Loucy (cell line): ENCODE results near the gene MIA.

Experiments
- H2AFZ ChIP-seq: fragments of 200-600 bp; sonication (generic); 2 replicates; pipeline ENCODE4 v1.6.0; 2016; ENCODE audit warnings: antibody characterized with exemption, mild to moderate bottlenecking, low read length, moderate library complexity
- H3F3A ChIP-seq: fragments of 200-600 bp; 2 replicates; pipeline ENCODE4 v1.6.0; 2016; ENCODE audit warnings: antibody characterized with exemption, low read depth, mild to moderate bottlenecking
- H3K27me3 ChIP-seq: fragments of 200-600 bp; sonication (generic); 2 replicates; pipeline ENCODE4 v1.6.1; 2014; ENCODE audit warnings: low read length, mild to moderate bottlenecking; ENCODE audit not compliant: insufficient read depth, poor library complexity, severe bottlenecking
- H3K36me3 ChIP-seq: fragments of 200-600 bp; sonication (generic); 2 replicates; pipeline ENCODE4 v1.6.1; 2016; ENCODE audit warnings: low read length; ENCODE audit not compliant: insufficient read depth
- H3K4me1 ChIP-seq: fragments of 200-600 bp; sonication (generic); 2 replicates; pipeline ENCODE4 v1.5.1; 2014; ENCODE audit warnings: low read length, mild to moderate bottlenecking; ENCODE audit not compliant: insufficient read depth, poor library complexity, severe bottlenecking
- H3K4me2 ChIP-seq: fragments of 200-600 bp; sonication (generic); 2 replicates; pipeline ENCODE4 v1.6.0; 2014; ENCODE audit warnings: antibody characterized with exemption, low read length, low read depth, mild to moderate bottlenecking; ENCODE audit not compliant: poor library complexity, severe bottlenecking
- H3K4me3 ChIP-seq: fragments of 200-600 bp; sonication (generic); 2 replicates; pipeline ENCODE4 v1.5.1; 2014; ENCODE audit warnings: low read length, mild to moderate bottlenecking, mixed read lengths; ENCODE audit not compliant: poor library complexity, severe bottlenecking
- H3K79me2 ChIP-seq: fragments of 200-600 bp; sonication (generic); 2 replicates; pipeline ENCODE4 v1.6.1; 2014; ENCODE audit warnings: low read length; ENCODE audit not compliant: insufficient read depth
- H3K9ac ChIP-seq: fragments of 200-600 bp; sonication (generic); 2 replicates; pipeline ENCODE4 v1.6.0; 2014; ENCODE audit warnings: mild to moderate bottlenecking, low read depth, low read length, moderate library complexity; ENCODE audit not compliant: poor library complexity, severe bottlenecking
- H3K9me2 ChIP-seq: fragments of 200-600 bp; sonication (generic); replicated peaks from 2 replicates; pipeline ENCODE4 v1.6.1; 2016; ENCODE audit warnings: low read depth, low read length, mixed read lengths
- H3K9me3 ChIP-seq: fragments of 200-600 bp; sonication (generic); 2 replicates; pipeline ENCODE4 v1.6.1; 2014; ENCODE audit warnings: mild to moderate bottlenecking, antibody characterized with exemption, low read length, low read depth; ENCODE audit not compliant: insufficient read depth
- H4K20me1 ChIP-seq: fragments of 200-600 bp; sonication (generic); 2 replicates; pipeline ENCODE4 v1.6.0; 2014; ENCODE audit warnings: antibody characterized with exemption, low read length, mild to moderate bottlenecking; ENCODE audit not compliant: insufficient read depth, poor library complexity, severe bottlenecking
- EZH2phosphoT487 ChIP-seq: fragments of 200-600 bp; IDR thresholded peaks from 2 replicates; pipeline ENCODE4 v1.6.1; 2018; ENCODE audit warnings: antibody characterized with exemption, mild to moderate bottlenecking, moderate library complexity, borderline replicate concordance
- TF ChIP-seq, protein P1 (sequence below): fragments of 200-600 bp; sonication (generic); conservative IDR thresholded peaks from 2 replicates; pipeline ENCODE4 v1.5.1; 2014; ENCODE audit warnings: mild to moderate bottlenecking, antibody characterized with exemption, low read length

Gene MIA

GRCh38 chr19:40808021-40808325, 32.7 kb downstream of the MIA start:
- H3K79me2 ChIP-seq, result peaks cover 57% of the 10 kb centered on the region
- H3K9me2 ChIP-seq, result no peaks in the 10 kb centered on the region
- H3K36me3 ChIP-seq, result peaks cover 18% of the 10 kb centered on the region; the same call in 1 of the 2 replicates
- H3K4me3 ChIP-seq, result no peak overlapping the region
- H2AFZ ChIP-seq, result no peak overlapping the region
- TF ChIP-seq EZH2phosphoT487, result no peak
- TF ChIP-seq, protein P1, sequence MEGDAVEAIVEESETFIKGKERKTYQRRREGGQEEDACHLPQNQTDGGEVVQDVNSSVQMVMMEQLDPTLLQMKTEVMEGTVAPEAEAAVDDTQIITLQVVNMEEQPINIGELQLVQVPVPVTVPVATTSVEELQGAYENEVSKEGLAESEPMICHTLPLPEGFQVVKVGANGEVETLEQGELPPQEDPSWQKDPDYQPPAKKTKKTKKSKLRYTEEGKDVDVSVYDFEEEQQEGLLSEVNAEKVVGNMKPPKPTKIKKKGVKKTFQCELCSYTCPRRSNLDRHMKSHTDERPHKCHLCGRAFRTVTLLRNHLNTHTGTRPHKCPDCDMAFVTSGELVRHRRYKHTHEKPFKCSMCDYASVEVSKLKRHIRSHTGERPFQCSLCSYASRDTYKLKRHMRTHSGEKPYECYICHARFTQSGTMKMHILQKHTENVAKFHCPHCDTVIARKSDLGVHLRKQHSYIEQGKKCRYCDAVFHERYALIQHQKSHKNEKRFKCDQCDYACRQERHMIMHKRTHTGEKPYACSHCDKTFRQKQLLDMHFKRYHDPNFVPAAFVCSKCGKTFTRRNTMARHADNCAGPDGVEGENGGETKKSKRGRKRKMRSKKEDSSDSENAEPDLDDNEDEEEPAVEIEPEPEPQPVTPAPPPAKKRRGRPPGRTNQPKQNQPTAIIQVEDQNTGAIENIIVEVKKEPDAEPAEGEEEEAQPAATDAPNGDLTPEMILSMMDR, result no peak
- H3K27me3 ChIP-seq, result no peaks in the 10 kb centered on the region
- peaks cover 54% of the 10 kb centered on the region for H4K20me1 ChIP-seq
- no peaks in the 10 kb centered on the region for H3F3A ChIP-seq
- no peak overlapping the region for H3K9ac ChIP-seq
- no peaks in the 10 kb centered on the region for H3K9me3 ChIP-seq
- H3K4me2 ChIP-seq, result no peak overlapping the region
- peaks cover 35% of the 10 kb centered on the region for H3K4me1 ChIP-seq

DNA sequence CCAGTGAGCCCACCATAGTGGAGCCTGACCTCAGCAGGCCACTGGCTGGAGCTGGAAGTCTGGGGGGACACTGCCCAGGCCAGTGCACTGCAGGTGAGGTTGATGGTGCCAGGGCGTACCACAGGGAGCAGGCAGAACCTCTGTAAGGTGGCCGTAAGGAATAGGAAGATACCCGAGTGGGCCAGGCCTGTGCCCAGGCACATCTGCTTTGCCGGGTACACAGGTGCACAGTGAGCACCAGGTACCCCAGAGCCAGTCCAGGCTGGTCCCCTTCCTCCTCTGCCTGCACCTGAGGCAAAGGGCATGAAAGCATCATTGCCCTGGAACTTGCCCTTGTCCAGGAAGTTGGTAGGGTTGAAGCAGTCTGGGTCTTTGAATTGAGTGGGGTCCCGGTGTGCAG, 33.2 kb downstream of the MIA start:
- TF ChIP-seq, protein P1, result no peak
- no peak for TF ChIP-seq EZH2phosphoT487

GRCh38 chr19:40809358-40810086, 34.2 kb downstream of the MIA start:
- no peaks in the 10 kb centered on the region for H3K9me2 ChIP-seq
- peaks cover 39% of the 10 kb centered on the region for H4K20me1 ChIP-seq
- peaks cover 20% of the 10 kb centered on the region for H3K4me1 ChIP-seq
- no peak overlapping the region for H2AFZ ChIP-seq
- H3K4me2 ChIP-seq, result no peak overlapping the region
- no peaks in the 10 kb centered on the region for H3K9me3 ChIP-seq
- TF ChIP-seq, protein P1, result no peak
- TF ChIP-seq EZH2phosphoT487, result no peak
- H3F3A ChIP-seq, result no peaks in the 10 kb centered on the region
- no peak overlapping the region for H3K9ac ChIP-seq
- peaks cover 41% of the 10 kb centered on the region for H3K79me2 ChIP-seq
- peaks cover 18% of the 10 kb centered on the region; the same call in 1 of the 2 replicates for H3K36me3 ChIP-seq
- no peaks in the 10 kb centered on the region for H3K27me3 ChIP-seq
- H3K4me3 ChIP-seq, result no peak overlapping the region

More for the DNA sequence above, 33.2 kb downstream of the MIA start:
- H3K4me1 ChIP-seq, result peaks cover 30% of the 10 kb centered on the region
- no peak overlapping the region for H3K4me2 ChIP-seq
- peaks cover 52% of the 10 kb centered on the region for H3K79me2 ChIP-seq
- H3K27me3 ChIP-seq, result no peaks in the 10 kb centered on the region
- H4K20me1 ChIP-seq, result peaks cover 49% of the 10 kb centered on the region
- no peaks in the 10 kb centered on the region for H3K9me2 ChIP-seq
- peaks cover 18% of the 10 kb centered on the region; the same call in 1 of the 2 replicates for H3K36me3 ChIP-seq
- no peak overlapping the region for H3K4me3 ChIP-seq
- no peaks in the 10 kb centered on the region for H3F3A ChIP-seq
- H3K9me3 ChIP-seq, result no peaks in the 10 kb centered on the region
- H3K9ac ChIP-seq, result no peak overlapping the region
- H2AFZ ChIP-seq, result no peak overlapping the region
